Progenitor cell of endocrine pancreas (in vitro differentiated cells): Measurements from ENCODE around the gene FOXP1. TPM values are rescaled to one million over a fixed set of nuclear protein-coding genes. Genes with fewer than 3 reads are reported as not detected.

ENCODE experiments used
- DNase-seq: peaks from one replicate; pipeline ENCODE4 v3.0.0; 2021; ENCODE audit warnings: low spot score; ENCODE audit not compliant: unreplicated experiment
- H3K27ac Mint-ChIP-seq: 2 replicates; pipeline ENCODE4 v1.8.0; 2021; ENCODE audit warnings: mild to moderate bottlenecking, moderate library complexity, mixed read lengths
- H3K27me3 Mint-ChIP-seq: 2 replicates; pipeline ENCODE4 v1.8.0; 2021; ENCODE audit warnings: mixed read lengths
- H3K36me3 Mint-ChIP-seq: 2 replicates; pipeline ENCODE4 v1.8.0; 2022; ENCODE audit warnings: mixed read lengths; ENCODE audit not compliant: insufficient read depth
- H3K4me1 Mint-ChIP-seq: 2 replicates; pipeline ENCODE4 v1.8.0; 2021; ENCODE audit warnings: low read depth, mixed read lengths
- H3K4me3 Mint-ChIP-seq: 2 replicates; pipeline ENCODE4 v1.8.0; 2021; ENCODE audit warnings: low read depth, mild to moderate bottlenecking, moderate library complexity, mixed read lengths
- H3K9me3 Mint-ChIP-seq: 2 replicates; pipeline ENCODE4 v1.8.0; 2021; ENCODE audit warnings: low read depth, mixed read lengths
- CTCF ChIP-seq: fragments of 200-600 bp; sonication (generic); IDR thresholded peaks from one replicate; pipeline ENCODE4 v1.5.0; 2021; ENCODE audit warnings: antibody characterized with exemption, mild to moderate bottlenecking; ENCODE audit not compliant: unreplicated experiment
- microRNA-seq: library from miRNA; unstranded; fragments of <30 nt; microRNA quantifications from one replicate; pipeline ENCODE4 v1.1.0, GENCODE V29; 2020; ENCODE audit warnings: borderline number of aligned reads; ENCODE audit not compliant: unreplicated experiment
- total RNA-seq: library from RNA; stranded (reverse); gene quantifications from 2 replicates; pipeline ENCODE4 v1.2.1, GENCODE V29; 2021

FOXP1 gene
- total RNA-seq, 1 donor from 2014 or later: 242 TPM

GRCh38 chr3:70914862-70915261 lies 668.7 kb downstream of the FOXP1 start:
- TF ChIP-seq CTCF: no peak
- Mint-ChIP-seq H3K4me1 (no peaks in the 10 kb centered on the region), H3K27me3 (no peaks in the 10 kb centered on the region), H3K36me3 (no peaks in the 10 kb centered on the region), H3K27ac (peak overlapping the region; percentile 50), H3K4me3 (no peak overlapping the region), H3K9me3 (no peaks in the 10 kb centered on the region)
- no peak for DNase-seq

- Mint-ChIP-seq H3K27ac (no peak overlapping the region), H3K27me3 (no peaks in the 10 kb centered on the region), H3K4me1 (peaks cover 2% of the 10 kb centered on the region), H3K4me3 (no peak overlapping the region), H3K36me3 (no peaks in the 10 kb centered on the region), H3K9me3 (no peaks in the 10 kb centered on the region)
- TF ChIP-seq CTCF: no peak
- no peak for DNase-seq
Observed at GRCh38 chr3:70911719-70912118, 671.8 kb downstream of the FOXP1 start.

GRCh38 chr3:70905491-70905890 lies 678.0 kb downstream of the FOXP1 start:
- Mint-ChIP-seq H3K27ac (no peak overlapping the region), H3K36me3 (no peaks in the 10 kb centered on the region), H3K4me1 (peaks cover 2% of the 10 kb centered on the region), H3K27me3 (no peaks in the 10 kb centered on the region), H3K4me3 (no peak overlapping the region), H3K9me3 (no peaks in the 10 kb centered on the region)
- no peak for TF ChIP-seq CTCF
- no peak for DNase-seq

Small RNA genes within 50 kb of the gene (microRNA-seq; reads per million reads assigned to microRNA genes)
- gene MIR1284: 69.8 reads per million, percentile 51 among the genes with 10 or more reads in this experiment

Other genes with a start within 250 kb of the FOXP1 start
- 11.9 and 12.1 TPM in 2 replicates for gene EIF4E3, start 141.7 kb upstream of the FOXP1 start, total RNA-seq
- 6.1 and 6.7 TPM in 2 replicates for gene GPR27, start 170.1 kb upstream of the FOXP1 start, total RNA-seq
- not detected in 2 replicates for gene PROK2, start 201.4 kb upstream of the FOXP1 start, total RNA-seq